NT2/D1 (cell line): Measurements from ENCODE around the gene STK17B.

ENCODE experiments used
- DNase-seq: peaks from one replicate; pipeline ENCODE4 v3.0.0-alpha.2; 2011; ENCODE audit warnings: low read depth, low spot score
- H3K27me3 ChIP-seq: 2 replicates; pipeline ENCODE4 v1.6.0; 2011; ENCODE audit warnings: mild to moderate bottlenecking; ENCODE audit not compliant: insufficient read length, insufficient read depth
- H3K36me3 ChIP-seq: 2 replicates; pipeline ENCODE4 v1.6.1; 2011; ENCODE audit warnings: mild to moderate bottlenecking, low read length, mixed read lengths; ENCODE audit not compliant: insufficient read depth, insufficient read length
- H3K4me1 ChIP-seq: 2 replicates; pipeline ENCODE4 v1.5.1; 2011; ENCODE audit not compliant: insufficient read depth, insufficient read length
- H3K4me3 ChIP-seq: 2 replicates; pipeline ENCODE4 v1.5.1; 2011; ENCODE audit warnings: low read depth; ENCODE audit not compliant: insufficient read length
- H3K9ac ChIP-seq: 2 replicates; pipeline ENCODE4 v1.6.0; 2011; ENCODE audit warnings: low read depth; ENCODE audit not compliant: insufficient read length
- H3K9me3 ChIP-seq: 2 replicates; pipeline ENCODE4 v1.5.1; 2011; ENCODE audit warnings: mild to moderate bottlenecking, low read length; ENCODE audit not compliant: insufficient read depth
- SUZ12 ChIP-seq: IDR thresholded peaks from 2 replicates; pipeline ENCODE4 v1.6.1; 2011; ENCODE audit not compliant: insufficient read length, insufficient read depth; ENCODE audit errors: extremely low read depth
- YY1 ChIP-seq: IDR thresholded peaks from 2 replicates; pipeline ENCODE4 v1.6.1; 2011; ENCODE audit not compliant: insufficient read length, insufficient read depth
- ZNF274 ChIP-seq: IDR thresholded peaks from 2 replicates; pipeline ENCODE4 v1.6.1; 2011; ENCODE audit warnings: mild to moderate bottlenecking, low read depth, low read length

STK17B gene

GRCh38 chr2:196128749-196129148 is 42.6 kb downstream of the STK17B start:
- no peaks in the 10 kb centered on the region for H3K27me3 ChIP-seq
- DNase-seq, result no peak
- no peak overlapping the region for H3K9ac ChIP-seq
- TF ChIP-seq SUZ12 (no peak), ZNF274 (no peak), YY1 (no peak)
- peaks cover 73% of the 10 kb centered on the region for H3K9me3 ChIP-seq
- no peaks in the 10 kb centered on the region for H3K4me1 ChIP-seq
- H3K4me3 ChIP-seq, result no peak overlapping the region
- no peaks in the 10 kb centered on the region for H3K36me3 ChIP-seq

GRCh38 chr2:196125596-196125995 is 45.8 kb downstream of the STK17B start:
- peak; percentile 70 for DNase-seq
- no peak for TF ChIP-seq ZNF274
- no peak for TF ChIP-seq SUZ12
- no peak for TF ChIP-seq YY1

GRCh38 chr2:196123679-196124373 is 47.6 kb downstream of the STK17B start:
- H3K4me1 ChIP-seq, result no peaks in the 10 kb centered on the region
- peaks cover 25% of the 10 kb centered on the region for H3K9me3 ChIP-seq
- no peak for TF ChIP-seq YY1
- no peak for TF ChIP-seq SUZ12
- TF ChIP-seq ZNF274, result no peak
- H3K36me3 ChIP-seq, result no peaks in the 10 kb centered on the region
- no peak overlapping the region for H3K4me3 ChIP-seq
- no peak for DNase-seq
- H3K27me3 ChIP-seq, result no peaks in the 10 kb centered on the region
- no peak overlapping the region for H3K9ac ChIP-seq

More at GRCh38 chr2:196125596-196125995, 45.8 kb downstream of the STK17B start:
- H3K4me3 ChIP-seq, result no peak overlapping the region
- no peaks in the 10 kb centered on the region for H3K27me3 ChIP-seq
- H3K4me1 ChIP-seq, result no peaks in the 10 kb centered on the region
- peaks cover 42% of the 10 kb centered on the region for H3K9me3 ChIP-seq
- no peak overlapping the region for H3K9ac ChIP-seq
- no peaks in the 10 kb centered on the region for H3K36me3 ChIP-seq

- TF ChIP-seq ZNF274 (no peak), SUZ12 (no peak)
- Histone ChIP-seq H3K36me3 (no peaks in the 10 kb centered on the region), H3K9ac (no peak overlapping the region), H3K27me3 (no peaks in the 10 kb centered on the region), H3K9me3 (no peaks in the 10 kb centered on the region), H3K4me1 (no peaks in the 10 kb centered on the region), H3K4me3 (no peak overlapping the region)
- no peak for DNase-seq
These were observed 51.5 kb downstream of the STK17B start for GRCh38 chr2:196119926-196120325.

GRCh38 chr2:196117214-196117705 is 54.1 kb downstream of the STK17B start:
- Histone ChIP-seq H3K9ac (no peak overlapping the region), H3K4me1 (no peaks in the 10 kb centered on the region), H3K27me3 (no peaks in the 10 kb centered on the region), H3K4me3 (no peak overlapping the region), H3K36me3 (no peaks in the 10 kb centered on the region), H3K9me3 (no peaks in the 10 kb centered on the region)
- DNase-seq, result no peak
- TF ChIP-seq ZNF274 (no peak), YY1 (no peak), SUZ12 (no peak)

- no peak for DNase-seq
- Histone ChIP-seq H3K27me3 (no peaks in the 10 kb centered on the region), H3K9ac (peak overlapping the region; percentile 2), H3K9me3 (no peaks in the 10 kb centered on the region), H3K4me1 (no peaks in the 10 kb centered on the region), H3K36me3 (no peaks in the 10 kb centered on the region), H3K4me3 (no peak overlapping the region)
- no peak for TF ChIP-seq YY1
- TF ChIP-seq ZNF274, result no peak
- TF ChIP-seq SUZ12, result no peak
These were observed 58.1 kb downstream of the STK17B start for GRCh38 chr2:196113061-196113974.

GRCh38 chr2:196112418-196113034 is 58.9 kb downstream of the STK17B start:
- TF ChIP-seq ZNF274 (no peak), SUZ12 (no peak), YY1 (no peak)
- no peaks in the 10 kb centered on the region for H3K27me3 ChIP-seq
- no peaks in the 10 kb centered on the region for H3K4me1 ChIP-seq
- no peak for DNase-seq
- H3K4me3 ChIP-seq, result no peak overlapping the region
- H3K9me3 ChIP-seq, result no peaks in the 10 kb centered on the region
- H3K9ac ChIP-seq, result no peak overlapping the region
- H3K36me3 ChIP-seq, result no peaks in the 10 kb centered on the region
